Gastroesophageal sphincter (tissue), 3 donors: ENCODE measurements around the gene OR2V1.
"Not testable (repeated sequence)": the region's sequence is repeated elsewhere in the genome, so short reads cannot be mapped to it uniquely, and the experiment has no call there.

Experiments
- EP300 ChIP-seq: sonication (generic); formaldehyde crosslinking; IDR thresholded peaks from one replicate; pipeline ENCODE4 v1.6.1; 2017; ENCODE audit warnings: antibody characterized with exemption, mild to moderate bottlenecking
- POLR2A ChIP-seq, 2 donors: fragments of 450-650 bp; IDR thresholded peaks; one replicate each; pipeline ENCODE4 v1.6.1; 2017; ENCODE audit warnings: antibody characterized with exemption in 2 of 2, mild to moderate bottlenecking in 2 of 2, moderate library complexity in 1 of 2
- POLR2AphosphoS5 ChIP-seq: sonication (generic); formaldehyde crosslinking; IDR thresholded peaks from one replicate; pipeline ENCODE4 v1.6.1; 2017; ENCODE audit warnings: antibody characterized with exemption
- TF ChIP-seq, protein P1 (sequence below), 4 experiments: fragments of 200-600 bp in 2 of 4; fragments of 450-650 bp in 2 of 4; sonication (generic) in 1 of 4; IDR thresholded peaks; one replicate each; pipeline ENCODE4 v1.5.1; 2017 to 2019; ENCODE audit warnings: antibody characterized with exemption in 4 of 4, mild to moderate bottlenecking in 2 of 4, moderate library complexity in 2 of 4

DNA sequence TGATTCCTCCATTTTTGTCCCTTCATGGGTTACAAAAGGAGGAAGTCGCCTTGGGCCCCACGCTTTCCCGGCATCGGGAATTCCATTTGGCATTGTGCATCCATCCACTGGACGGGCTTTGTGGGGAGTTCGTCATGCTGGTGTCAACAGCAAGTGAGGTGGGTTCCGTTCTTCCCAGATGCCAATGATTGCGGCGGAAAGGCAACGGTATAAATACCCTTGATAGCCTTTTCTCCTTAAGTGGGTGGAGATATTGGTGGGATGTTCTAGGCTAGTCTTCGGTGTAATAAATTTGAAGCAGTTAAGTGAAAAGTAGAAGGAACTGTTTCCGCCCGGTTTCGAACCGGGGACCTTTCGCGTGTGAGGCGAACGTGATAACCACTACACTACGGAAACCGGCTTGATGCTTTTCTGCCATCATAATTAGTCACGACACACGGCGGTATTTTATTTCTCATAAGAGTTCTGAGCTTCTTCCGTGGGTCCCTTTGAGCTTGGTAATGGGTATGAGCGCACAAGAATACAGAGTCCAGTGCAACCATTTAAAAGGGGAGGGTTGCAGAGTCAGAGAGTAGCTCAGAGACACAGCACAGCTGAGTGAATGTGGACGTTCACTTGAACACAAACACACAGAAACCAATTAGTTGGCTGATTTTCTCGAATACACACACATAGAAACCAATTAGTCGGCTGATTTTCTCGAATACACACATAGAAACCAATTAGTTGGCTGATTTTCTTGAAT, 28.9 kb downstream of the OR2V1 start:
- TF ChIP-seq, protein P1, sequence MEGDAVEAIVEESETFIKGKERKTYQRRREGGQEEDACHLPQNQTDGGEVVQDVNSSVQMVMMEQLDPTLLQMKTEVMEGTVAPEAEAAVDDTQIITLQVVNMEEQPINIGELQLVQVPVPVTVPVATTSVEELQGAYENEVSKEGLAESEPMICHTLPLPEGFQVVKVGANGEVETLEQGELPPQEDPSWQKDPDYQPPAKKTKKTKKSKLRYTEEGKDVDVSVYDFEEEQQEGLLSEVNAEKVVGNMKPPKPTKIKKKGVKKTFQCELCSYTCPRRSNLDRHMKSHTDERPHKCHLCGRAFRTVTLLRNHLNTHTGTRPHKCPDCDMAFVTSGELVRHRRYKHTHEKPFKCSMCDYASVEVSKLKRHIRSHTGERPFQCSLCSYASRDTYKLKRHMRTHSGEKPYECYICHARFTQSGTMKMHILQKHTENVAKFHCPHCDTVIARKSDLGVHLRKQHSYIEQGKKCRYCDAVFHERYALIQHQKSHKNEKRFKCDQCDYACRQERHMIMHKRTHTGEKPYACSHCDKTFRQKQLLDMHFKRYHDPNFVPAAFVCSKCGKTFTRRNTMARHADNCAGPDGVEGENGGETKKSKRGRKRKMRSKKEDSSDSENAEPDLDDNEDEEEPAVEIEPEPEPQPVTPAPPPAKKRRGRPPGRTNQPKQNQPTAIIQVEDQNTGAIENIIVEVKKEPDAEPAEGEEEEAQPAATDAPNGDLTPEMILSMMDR (IDR thresholded peaks at IDR 0.05): not testable (repeated sequence)
- not testable (repeated sequence) for TF ChIP-seq POLR2A (IDR thresholded peaks at IDR 0.05); POLR2AphosphoS5; EP300
